ENCODE data around the gene GIGYF2.

GRCh38 chr2:232896720-232897597 lies 199.8 kb downstream of the GIGYF2 start:
- no peak for TF ChIP-seq REST (IDR thresholded peaks at IDR 0.05; ENCODE audit: insufficient read depth in 1 of 2, low read depth in 2 of 2, low read length in 2 of 2)
- TF ChIP-seq TAF1 (IDR thresholded peaks at IDR 0.05; ENCODE audit: borderline replicate concordance, insufficient read depth, low read length) = no peak
- TF ChIP-seq POLR2AphosphoS5 (IDR thresholded peaks at IDR 0.05; ENCODE audit: low read depth, low read length) = no peak

All from PFSK-1 (cell line).